DMS53 treated with DMSO at 0.1 percent for 48 hours (cell line): ENCODE data around the gene EVI5L.
"Not testable (repeated sequence)": the region's sequence is repeated elsewhere in the genome, so short reads cannot be mapped to it uniquely, and the experiment has no call there.

Source experiments
- DNase-seq: peaks from one replicate; lab custom pipeline; 2025; ENCODE audit not compliant: unreplicated experiment; lab: John Stamatoyannopoulos, UW

EVI5L gene

DNA sequence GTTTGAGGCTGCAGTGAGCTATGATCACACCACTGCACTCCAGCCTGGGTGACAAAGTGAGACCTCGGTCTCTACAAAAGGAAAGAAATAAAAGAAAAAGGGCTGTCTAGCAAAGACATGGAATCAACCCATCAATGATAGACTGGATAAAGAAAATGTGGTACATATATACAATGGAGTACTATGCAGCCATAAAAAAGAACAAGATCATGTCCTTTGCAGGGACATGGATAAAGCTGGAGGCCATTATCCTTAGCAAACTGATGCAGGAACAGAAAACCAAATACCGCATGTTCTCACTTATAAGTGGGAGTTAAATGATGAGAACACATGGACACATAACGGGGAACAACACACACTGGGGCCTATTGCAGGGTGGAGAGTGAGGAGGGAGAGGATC is 14.0 kb upstream of the EVI5L start:
- DNase-seq, result not testable (repeated sequence)

DNA sequence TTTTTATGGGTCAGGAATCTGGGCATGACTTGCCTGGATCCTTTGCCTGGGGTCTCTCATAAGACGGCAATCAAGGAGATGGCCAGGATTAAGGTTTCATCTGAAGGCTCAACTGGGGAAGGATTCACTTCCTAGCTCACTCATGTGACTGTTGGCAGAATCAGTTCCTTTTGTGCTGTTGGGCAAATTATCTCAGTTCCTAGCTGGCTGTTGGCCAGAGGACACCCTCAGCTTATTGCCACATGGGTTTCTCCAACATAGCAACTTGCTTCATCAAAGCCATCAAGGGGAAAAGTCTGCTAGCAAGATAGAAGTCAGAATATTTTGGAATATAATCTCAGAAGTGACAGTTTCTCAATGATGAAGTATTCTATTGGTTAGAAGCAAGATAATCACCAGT is 12.2 kb upstream of the EVI5L start:
- no peak for DNase-seq

GRCh38 chr19:7818806-7819205 is 11.2 kb upstream of the EVI5L start:
- no peak for DNase-seq

DNA sequence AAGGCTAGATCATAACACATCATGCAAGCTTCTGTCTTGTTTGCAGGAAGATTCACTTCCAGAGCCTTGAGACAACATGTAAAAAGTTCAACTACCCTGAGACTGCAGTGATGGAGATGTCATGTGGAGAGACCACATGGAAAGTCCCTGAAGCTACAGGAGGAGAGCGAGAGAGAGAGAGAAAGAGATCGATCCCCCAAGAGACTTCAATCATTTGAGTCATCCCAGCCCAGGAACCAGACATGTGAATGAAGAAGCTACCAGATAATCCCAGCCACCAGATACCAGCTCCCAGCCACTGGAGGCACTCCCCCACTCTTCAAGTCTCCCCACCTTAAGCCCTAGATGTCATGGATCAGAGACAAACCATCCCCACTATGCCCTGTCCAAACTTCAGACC is 10.7 kb upstream of the EVI5L start:
- DNase-seq, result no peak

DNA sequence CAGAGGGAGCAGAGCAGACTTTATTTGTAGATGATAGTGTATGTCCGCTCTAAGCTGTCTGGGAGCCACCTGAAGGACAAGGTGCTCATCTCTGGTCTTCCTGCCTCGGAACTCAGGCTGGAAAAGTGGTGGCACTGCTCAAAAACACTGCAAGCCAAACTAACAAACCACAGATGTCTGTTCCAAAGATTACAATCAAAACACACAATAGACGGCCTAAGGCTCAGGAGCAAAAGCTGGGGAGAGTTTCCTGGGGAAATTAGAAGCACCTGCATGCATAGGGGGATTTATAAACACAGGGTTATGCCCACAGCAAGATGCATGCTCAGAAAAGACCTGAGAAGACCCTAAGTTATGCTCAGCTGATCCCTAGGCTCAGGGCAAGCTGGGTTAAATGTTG is 9.4 kb upstream of the EVI5L start:
- no peak for DNase-seq

DNA sequence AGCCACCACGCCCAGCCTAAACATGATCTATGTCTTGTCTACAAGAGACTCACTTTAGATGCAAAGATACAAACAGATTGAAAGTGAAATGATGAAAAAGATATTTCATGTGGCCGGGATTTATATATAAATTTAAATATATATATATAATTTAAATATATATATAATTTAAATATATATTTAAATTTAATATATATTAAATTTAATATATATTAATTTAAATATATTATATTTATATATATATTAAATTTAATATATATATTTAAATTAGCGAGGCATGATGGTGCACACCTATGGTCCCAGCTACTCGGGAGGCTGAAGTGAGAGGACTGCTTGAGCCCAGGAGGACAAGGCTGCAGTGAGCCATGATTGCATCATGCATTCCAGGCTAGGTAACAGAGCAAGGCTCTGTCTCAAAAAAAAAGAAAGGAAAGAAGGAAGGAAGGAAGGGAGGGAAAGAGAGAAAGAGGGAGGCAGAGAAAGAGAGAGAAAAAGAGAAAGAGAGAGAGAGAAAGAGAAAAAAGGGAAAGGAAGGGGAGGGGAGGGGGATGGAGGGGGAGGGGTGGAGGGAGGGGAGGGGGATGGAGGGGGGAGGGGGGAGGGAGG is 7.0 kb upstream of the EVI5L start:
- DNase-seq, result no peak

- DNase-seq, result no peak
Observed at GRCh38 chr19:7823686-7824301, 6.2 kb upstream of the EVI5L start.

DNA sequence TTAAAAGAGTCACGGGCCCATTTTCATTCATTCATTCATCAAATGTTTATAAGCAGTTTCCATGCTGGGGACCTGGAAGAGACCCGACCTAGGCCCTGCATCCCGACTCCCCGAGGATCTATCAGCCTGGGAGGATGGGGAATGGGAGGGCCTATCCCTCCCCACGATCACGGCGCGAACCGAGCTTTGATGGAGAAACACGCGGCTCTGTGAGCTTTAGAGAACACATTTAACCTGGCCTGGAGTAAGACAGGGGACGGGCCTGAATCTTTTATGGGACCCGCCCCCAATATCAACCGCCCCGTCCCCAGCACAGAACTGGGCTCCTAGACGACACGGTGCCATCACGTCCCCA is 875 bp upstream of the EVI5L start:
- no peak for DNase-seq

- no peak for DNase-seq
Observed at GRCh38 chr19:7830272-7830771, 304 bp downstream of the EVI5L start.

- no peak for DNase-seq
Observed at GRCh38 chr19:7830823-7831222, 805 bp downstream of the EVI5L start.

DNA sequence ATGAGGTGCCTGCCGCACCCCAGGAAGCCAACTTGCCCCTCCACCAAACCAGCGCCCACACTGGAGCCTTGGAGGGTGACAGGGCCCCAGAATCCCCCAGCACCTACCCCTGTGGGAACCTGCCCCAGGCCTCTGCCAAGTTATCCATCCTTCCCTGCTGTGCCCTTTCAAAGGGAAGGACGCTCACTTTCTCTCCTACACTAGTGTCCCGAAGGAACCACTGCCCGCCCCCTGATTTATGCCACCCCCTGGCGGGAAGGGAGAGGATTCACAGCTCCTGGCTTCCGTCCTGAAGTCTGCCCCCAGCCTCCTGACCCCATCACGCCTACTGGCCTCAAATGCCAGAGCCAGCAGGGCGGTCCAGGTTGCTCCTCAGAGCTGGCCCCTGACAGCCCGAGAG is 1.4 kb downstream of the EVI5L start:
- DNase-seq, result no peak

DNA sequence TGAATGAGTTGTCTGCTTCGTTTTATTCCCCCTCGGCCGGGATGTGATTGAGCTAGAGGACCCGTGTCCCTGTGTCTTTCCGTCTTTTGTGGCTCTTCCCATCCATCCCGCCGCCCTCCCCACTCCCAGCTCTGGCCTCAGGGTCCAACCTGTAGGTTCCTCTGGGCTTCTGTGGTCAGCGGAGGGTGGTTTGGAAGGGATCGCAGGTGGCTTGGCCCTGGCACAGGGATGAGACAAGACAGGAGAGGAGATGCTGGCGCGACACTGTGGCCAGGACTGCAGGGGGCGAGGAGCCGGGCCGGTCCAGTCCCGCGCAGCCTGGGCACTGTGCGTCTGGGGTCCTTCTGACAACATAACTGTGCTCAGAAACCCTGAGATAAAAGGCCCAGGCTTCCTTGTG is 2.0 kb downstream of the EVI5L start:
- DNase-seq, result no peak

- no peak for DNase-seq
Observed at GRCh38 chr19:7832781-7833180, 2.8 kb downstream of the EVI5L start.

DNA sequence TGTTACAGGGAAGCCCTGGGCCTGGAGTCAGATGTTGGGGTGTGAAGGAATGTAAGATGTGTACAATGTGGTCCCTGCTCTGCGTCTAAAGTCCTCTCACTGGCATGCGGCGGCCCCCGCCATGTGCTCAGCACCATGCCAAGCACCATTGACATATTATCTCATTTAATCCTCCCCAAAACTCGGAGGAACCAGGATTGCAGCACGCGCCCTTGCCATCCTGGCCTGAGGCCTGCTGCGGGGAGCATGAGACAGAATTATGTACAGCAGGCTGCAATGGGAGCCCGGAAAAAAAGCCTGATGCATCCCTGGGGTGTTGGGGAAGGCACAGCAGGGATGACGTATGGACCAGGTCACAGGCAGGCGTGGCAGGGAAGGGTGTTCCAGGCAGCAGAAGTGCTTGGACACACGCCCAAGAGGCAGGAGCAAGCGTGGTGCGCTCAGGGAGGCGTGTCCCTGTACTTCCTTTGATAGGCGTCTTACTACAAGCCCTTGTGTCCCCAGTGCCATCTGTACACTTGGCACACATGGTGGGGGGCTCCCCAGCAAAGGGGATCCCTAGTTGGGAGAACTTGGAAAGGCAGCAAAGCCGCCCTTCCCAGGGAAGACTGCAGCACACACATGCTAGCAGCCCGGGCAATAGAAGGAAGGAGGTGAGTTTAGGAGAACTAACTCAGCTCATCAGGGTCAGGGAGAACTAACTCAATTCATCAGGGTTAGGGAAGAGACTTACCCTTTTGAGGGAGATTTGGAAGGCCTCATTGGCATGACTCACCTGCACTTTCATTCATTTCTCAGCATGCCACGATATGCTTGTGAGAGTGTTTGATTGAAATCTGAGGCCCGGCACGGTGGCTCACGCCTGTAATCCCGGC is 3.4 kb downstream of the EVI5L start:
- no peak for DNase-seq

DNA sequence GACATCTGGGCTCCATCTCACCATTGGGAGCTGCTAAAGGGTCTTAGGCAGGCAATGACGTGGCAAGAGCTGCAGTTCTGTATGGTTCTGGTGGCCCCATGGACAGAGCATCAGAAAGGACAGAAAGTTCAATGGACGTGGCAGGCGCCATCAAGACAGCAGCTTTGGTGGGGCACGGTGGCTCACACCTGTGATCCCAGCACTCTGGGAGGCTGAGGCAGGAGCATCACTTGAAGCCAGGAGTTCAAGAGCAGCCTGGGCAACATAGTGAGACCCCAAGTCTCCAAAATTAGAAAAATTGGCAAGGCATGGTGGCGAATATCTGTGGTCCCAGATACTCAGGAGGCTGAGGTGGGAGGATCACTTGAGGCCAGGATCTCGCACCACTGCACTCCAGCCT is 9.5 kb downstream of the EVI5L start:
- DNase-seq, result no peak

DNA sequence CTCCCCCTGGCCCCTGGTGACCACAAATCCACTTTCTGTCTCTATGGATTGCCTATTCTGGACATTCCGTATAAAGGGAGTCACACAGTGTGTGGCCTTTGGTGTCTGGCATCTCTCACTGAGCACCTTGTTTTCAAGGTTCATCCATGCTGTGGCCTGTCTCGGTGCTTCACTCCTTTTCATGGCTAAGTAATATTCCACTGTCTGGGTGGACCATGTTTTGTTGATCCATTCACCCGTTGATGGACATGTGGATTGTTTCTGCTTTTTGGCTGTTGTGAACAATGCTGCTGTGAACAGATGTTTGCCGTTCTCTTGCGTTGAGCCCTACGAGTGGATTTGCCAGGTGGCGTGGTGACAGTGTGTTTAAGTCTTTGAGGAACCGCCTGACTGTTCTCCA is 10.6 kb downstream of the EVI5L start:
- no peak for DNase-seq

DNA sequence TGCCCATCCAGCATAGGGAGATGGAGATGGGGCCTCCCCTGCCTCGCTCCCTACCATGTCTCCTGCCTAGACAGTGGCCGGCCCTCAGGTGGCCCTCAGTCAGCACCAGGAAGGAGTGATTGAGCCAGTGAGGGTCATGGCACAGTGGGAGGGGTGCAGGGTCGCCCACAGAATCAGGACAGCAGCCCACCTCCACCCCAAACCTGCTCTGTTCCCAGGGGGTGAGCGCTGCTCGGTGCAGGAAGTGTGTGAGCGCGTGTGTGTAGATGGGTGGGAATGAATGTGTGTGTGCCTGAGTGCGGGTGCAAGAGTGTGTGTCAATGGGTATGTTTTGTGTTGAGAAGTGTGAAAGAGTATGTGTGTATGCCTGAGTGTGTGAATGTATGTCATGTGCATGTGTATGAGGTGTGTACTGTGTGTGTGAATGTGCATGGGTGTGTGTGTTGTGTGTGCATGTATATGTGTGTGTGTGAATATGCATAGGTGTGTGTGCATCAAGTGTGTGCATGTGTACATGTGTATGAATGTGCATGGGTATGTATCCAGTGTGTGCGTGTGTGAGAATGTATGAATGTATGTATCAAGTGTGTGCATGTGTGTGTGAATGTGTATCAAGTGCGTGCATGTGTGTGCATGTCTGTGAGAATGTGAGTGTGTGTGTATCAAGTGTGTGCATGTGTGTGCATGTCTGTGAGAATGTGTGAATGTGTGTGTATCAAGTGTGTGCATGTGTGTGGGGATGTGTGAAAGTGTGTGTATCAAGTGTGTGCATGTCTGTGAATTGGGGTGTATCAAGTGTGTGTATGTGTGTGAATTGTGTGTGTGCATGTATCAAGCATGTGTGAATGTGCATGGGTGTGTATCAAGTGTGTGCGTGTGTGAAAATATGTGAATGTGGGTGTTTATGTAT is 12.0 kb downstream of the EVI5L start:
- DNase-seq, result no peak

- no peak for DNase-seq
Observed at GRCh38 chr19:7842661-7843294, 12.8 kb downstream of the EVI5L start.

GRCh38 chr19:7843521-7843920 is 13.5 kb downstream of the EVI5L start:
- DNase-seq, result no peak

DNA sequence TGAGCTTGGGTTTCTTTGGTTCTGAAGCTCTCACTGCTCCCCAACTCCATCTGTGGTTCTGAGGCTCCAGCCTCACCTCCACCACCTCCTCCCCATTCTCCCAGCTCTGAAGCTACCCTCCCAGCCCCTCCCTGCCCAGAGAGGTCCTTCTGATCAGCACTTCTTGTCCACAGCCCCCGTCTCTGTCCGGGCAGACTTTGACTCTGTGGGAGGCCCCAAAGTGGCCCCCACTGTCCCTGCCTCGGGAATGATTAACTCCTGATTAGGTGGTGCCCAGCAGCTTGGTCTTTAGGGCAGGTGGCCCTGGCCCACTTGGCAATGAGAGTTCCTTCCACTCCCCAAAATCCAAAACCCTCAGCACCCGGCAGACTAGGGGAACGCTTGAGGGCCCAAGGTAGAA is 14.4 kb downstream of the EVI5L start:
- DNase-seq, result no peak

- no peak for DNase-seq
Observed at GRCh38 chr19:7844951-7845350, 14.9 kb downstream of the EVI5L start.
